GM10266 (cell line): ENCODE data around the gene C13orf46.

ENCODE experiments used
- DNase-seq: peaks from one replicate; pipeline ENCODE4 v3.0.0; 2012; ENCODE audit errors: extremely low spot score
- TF ChIP-seq, protein P1 (sequence below): IDR thresholded peaks from 2 replicates; pipeline ENCODE4 v1.5.1; 2012; ENCODE audit warnings: mild to moderate bottlenecking, low read depth; ENCODE audit not compliant: control insufficient read depth, insufficient read depth; ENCODE audit errors: missing control alignments

Gene C13orf46

DNA sequence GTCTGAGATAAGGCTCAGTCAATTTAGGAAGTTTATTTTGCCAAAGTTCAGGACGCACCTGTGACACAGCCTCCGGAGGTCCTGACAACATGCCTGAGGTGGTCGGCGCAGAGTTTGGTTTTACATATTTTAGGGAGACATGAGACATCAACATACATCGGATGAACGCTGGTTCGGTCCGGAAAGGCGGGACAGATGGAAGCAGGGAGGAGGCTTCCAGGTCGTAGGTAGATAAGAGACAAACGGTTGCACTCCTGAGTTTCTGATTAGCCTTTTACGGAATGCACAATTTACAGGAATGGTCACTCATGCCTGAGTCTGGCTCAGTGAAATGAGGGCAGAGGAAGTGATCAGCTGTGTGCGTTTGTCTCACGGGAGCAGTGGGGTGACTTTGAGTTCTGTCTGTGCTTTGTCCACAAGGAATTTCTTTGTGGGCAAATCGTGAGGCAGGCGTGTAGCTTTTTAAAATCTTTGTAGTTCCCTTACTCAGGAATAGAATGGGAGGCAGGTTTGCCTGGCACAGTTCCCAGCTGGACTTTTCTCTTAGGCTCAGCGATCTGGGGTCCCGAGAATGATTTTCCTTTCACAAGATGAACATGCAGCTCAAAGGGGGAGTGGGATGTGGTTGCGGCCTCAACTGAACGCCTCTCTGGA lies 36.2 kb downstream of the C13orf46 start:
- DNase-seq, result no peak
- TF ChIP-seq, protein P1, sequence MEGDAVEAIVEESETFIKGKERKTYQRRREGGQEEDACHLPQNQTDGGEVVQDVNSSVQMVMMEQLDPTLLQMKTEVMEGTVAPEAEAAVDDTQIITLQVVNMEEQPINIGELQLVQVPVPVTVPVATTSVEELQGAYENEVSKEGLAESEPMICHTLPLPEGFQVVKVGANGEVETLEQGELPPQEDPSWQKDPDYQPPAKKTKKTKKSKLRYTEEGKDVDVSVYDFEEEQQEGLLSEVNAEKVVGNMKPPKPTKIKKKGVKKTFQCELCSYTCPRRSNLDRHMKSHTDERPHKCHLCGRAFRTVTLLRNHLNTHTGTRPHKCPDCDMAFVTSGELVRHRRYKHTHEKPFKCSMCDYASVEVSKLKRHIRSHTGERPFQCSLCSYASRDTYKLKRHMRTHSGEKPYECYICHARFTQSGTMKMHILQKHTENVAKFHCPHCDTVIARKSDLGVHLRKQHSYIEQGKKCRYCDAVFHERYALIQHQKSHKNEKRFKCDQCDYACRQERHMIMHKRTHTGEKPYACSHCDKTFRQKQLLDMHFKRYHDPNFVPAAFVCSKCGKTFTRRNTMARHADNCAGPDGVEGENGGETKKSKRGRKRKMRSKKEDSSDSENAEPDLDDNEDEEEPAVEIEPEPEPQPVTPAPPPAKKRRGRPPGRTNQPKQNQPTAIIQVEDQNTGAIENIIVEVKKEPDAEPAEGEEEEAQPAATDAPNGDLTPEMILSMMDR, result no peak

DNA sequence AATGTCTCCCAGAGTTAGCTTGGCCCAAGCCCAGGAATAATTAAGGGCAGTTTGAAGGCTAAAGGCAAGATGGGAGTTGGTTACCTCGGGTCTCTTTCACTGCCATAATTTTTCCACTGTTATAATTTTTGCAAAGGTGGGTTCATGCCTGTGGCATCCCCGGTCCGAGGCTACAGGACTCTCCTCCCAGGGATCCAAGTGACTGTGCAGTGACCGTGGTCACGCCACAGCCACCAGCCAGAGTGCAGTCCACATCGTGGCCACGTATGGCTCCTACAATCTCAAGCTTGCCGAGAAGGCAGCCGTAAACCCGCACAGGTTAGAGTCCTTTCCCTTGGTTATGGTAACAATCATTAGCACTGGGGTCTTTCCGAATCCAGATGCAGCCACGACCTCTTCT lies 36.8 kb downstream of the C13orf46 start:
- TF ChIP-seq, protein P1, result no peak
- no peak for DNase-seq

DNA sequence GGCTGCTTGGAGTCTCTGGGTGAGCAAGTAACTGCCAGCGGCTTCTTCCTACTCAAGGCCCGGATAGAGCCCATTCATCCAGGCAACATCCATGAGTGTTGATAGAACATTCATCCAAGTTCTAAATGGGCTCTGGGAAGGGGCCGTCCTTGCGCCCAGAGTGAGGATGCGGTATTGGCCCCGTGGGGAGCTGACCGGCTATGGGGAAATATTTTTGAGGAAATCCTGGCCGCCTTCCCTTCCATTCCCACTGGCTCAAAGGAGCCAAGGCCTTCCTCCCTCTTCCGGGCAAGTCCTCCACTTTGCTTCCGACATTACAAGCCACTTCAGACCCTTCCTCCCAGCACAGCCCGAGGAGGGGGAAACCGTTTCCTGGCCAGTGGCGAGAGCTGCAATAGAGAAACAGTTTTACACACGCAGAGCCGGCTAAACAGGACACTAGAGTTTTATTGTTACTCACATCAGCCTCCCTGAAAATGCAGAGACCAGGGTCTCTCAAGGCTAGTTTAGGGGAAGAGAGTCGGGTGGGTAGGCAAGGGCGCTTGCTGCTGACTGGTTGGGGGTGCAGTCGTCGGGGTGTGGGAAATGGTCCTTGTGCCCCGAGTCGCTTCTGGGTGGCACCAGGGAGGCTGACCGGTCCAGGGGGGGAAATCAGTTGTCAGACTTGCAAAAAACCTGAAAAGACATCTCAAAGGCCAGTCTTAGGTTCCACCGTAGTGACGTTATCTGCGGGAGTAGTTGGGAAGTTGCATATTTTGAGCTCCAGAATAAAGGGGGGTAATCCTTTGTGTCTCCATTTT lies 37.5 kb downstream of the C13orf46 start:
- no peak for DNase-seq
- TF ChIP-seq, protein P1, result no peak

DNA sequence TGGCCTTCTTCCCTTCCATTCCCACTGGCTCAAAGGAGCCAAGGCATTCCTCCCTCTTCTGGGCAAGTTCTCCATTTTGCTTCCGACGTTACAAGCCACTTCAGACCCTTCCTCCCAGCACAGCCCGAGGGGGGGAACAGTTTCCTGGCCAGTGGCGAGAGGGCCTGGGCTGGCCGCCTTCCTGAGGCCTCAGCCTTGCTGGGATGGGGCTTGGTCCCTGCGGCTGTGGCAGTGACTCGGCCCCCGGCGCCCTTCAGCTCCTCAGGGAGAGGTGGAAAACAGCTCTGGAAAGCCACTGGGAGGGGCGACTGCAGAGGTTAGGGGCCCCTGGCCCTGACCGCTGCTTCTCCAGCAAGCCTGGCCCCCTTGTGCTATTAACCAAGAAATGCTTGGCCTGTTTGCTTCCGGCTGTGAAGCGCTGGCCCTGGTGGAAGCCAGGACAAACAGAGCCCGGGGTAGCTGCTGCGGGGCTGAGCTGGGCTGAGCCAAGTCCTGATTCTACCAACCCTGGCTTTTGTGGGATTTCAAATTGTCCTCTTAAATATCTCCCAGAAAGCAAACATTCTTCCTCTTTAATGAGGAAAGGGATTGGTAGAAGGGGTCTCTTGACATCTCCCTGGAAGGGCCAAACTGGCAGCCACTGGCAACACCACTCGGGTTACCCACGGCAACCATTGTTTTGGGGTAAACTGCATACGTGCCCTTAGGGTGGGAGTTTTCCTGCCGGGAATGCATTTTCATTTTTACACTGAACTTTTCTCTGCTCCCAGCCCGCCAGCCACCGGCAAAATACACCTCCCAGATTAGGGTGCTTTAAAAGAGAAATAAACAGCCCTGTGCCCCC lies 38.7 kb downstream of the C13orf46 start:
- no peak for DNase-seq
- TF ChIP-seq, protein P1, result no peak

DNA sequence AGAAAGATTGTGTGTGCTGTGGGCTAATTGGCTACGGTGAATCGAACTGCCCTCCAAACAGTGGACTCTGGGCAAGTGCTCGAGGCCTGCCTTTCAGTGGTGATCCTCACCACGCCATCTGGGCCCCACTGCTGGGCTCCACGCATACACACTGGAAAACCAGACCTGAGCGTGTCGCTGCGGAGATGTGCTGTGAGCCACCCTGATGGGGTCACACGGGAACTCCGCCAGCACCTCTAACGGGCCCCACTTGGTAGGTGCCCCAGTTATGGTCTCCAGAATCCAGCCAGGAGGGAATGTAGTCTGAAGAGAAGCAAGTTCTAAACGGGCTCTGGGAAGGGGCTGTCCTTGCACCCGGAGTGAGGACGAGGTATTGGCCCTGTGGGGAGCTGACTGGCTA lies 39.3 kb downstream of the C13orf46 start:
- DNase-seq, result no peak
- TF ChIP-seq, protein P1, result no peak

DNA sequence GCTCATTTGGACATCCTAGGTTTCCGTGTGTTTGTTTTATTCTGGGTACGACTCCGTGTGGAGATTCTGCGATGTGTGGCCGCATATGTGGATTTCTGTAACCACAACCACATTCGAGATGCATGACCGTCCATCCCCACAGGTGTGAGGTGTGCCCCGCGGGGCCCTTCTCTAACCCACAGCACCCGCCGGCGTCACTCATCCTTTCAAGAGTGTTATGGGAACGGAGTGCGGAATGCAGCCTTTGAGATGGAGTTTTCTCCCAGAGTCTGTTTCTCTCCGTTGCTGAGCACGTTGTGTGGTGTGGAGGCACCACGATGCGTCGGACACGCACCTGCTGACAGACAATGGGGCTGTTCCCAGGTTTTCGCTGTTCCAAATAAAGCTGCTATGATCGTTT lies 40.0 kb downstream of the C13orf46 start:
- DNase-seq, result no peak
- TF ChIP-seq, protein P1, result no peak

DNA sequence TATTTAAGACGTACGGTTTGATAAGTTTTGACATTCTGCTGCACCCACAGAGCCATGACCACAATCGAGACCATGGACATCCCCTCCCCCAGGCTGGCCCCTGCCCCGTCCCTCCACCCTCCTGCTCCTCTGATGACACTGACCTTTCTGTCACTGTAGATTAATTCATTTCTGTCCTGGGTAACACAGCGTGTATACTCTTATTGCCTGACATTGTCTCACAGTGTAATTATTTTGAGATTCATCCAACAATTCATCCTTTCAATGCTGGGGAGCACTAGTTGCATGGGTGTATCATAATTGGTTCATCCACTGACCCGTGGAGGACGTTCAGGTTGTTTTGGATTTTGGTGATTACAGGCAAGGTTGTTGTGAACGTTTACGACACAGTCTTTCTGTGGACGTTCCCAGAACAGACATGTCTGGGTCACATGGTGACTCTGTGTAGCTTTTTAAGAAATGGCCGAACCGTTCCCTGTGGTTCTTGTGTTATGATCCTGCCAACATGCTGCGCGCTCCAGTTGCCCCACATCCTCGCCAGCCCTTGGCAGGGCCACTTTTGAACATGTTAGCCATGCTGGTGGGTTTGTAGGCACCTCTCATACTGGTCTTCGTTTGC lies 41.9 kb downstream of the C13orf46 start:
- TF ChIP-seq, protein P1, result no peak

More for the DNA sequence above, 41.9 kb downstream of the C13orf46 start:
- no peak for DNase-seq
